Tibial nerve (tissue), 4 donors: ENCODE results near the gene MED20.
A peak's percentile ranks its signal among the peaks of the same experiment; 100 is the strongest.

Experiments
- CTCF ChIP-seq, 5 experiments: fragments of 200-600 bp in 3 of 5; fragments of 450-650 bp in 2 of 5; sonication (generic) in 3 of 5; IDR thresholded peaks; one replicate each; pipeline ENCODE4 v1.5.1; 2016 to 2019; ENCODE audit warnings: antibody characterized with exemption in 5 of 5, mild to moderate bottlenecking in 3 of 5, moderate library complexity in 2 of 5
- EP300 ChIP-seq, 2 donors: sonication (generic); formaldehyde crosslinking; IDR thresholded peaks; one replicate each; pipeline ENCODE4 v1.6.1; 2017; ENCODE audit warnings: antibody characterized with exemption in 2 of 2, mild to moderate bottlenecking in 1 of 2
- POLR2A ChIP-seq, 2 donors: fragments of 450-650 bp; IDR thresholded peaks; one replicate each; pipeline ENCODE4 v1.6.1; 2017; ENCODE audit warnings: antibody characterized with exemption in 2 of 2, mild to moderate bottlenecking in 2 of 2, moderate library complexity in 2 of 2

- no peak for TF ChIP-seq POLR2A (IDR thresholded peaks at IDR 0.05)
- no peak for TF ChIP-seq CTCF (IDR thresholded peaks at IDR 0.05)
- peak in 1 of 2 donors; percentile 20 for TF ChIP-seq EP300 (IDR thresholded peaks at IDR 0.05)
Observed at GRCh38 chr6:41970436-41970846, 49.5 kb upstream of the MED20 start.
